B cell (primary cell): Measurements from ENCODE around the gene ADAMTSL5. TPM values are rescaled to one million over a fixed set of nuclear protein-coding genes. Genes with fewer than 3 reads are reported as not detected.

Experiments used
- ATAC-seq: fragments of 200-7000 bp; cut with Tn5 transposase; one replicate; pipeline ENCODE4 v1.10.0; 2021; ENCODE audit warnings: low read depth, mild to moderate bottlenecking, moderate number of reproducible peaks, moderate library complexity
- CTCF ChIA-PET: fragments of 350-600 bp; sonication (Branson Sonifier 250); formaldehyde crosslinking; loops from one replicate; lab custom pipeline; 2021; ENCODE audit warnings: antibody characterized with exemption, inconsistent platforms; lab: Charles Lee
- POLR2A ChIA-PET: fragments of 350-600 bp; sonication (Branson Sonifier 250); formaldehyde crosslinking; loops from one replicate; lab custom pipeline; 2021; ENCODE audit warnings: antibody characterized with exemption; lab: Charles Lee
- DNase-seq: peaks from one replicate; pipeline ENCODE4 v3.0.0; 2013
- H2AFZ ChIP-seq: 2 replicates; pipeline ENCODE4 v1.6.1; 2012; ENCODE audit warnings: mild to moderate bottlenecking, low read depth, low read length; ENCODE audit not compliant: insufficient read depth, poor library complexity, severe bottlenecking
- H3K27ac ChIP-seq, 2 donors: 1 replicate in 1 of 2; 2 replicates in 1 of 2; pipeline ENCODE4 v1.5.1; 2012 to 2013; ENCODE audit warnings: low read length in 2 of 2, mild to moderate bottlenecking in 2 of 2, moderate library complexity in 1 of 2
- H3K27me3 ChIP-seq, 4 experiments: fragments of 200-600 bp in 1 of 4; sonication (generic) in 1 of 4; replicated peaks in 1 of 4; 1 replicate in 2 of 4; 2 replicates in 2 of 4; pipeline versions ENCODE4 v1.6.1 to v1.7.0; 2013 to 2016; ENCODE audit warnings: low read length in 3 of 4, mild to moderate bottlenecking in 2 of 4, mixed read lengths in 1 of 4, moderate library complexity in 1 of 4; ENCODE audit not compliant: insufficient read depth in 4 of 4, control insufficient read depth in 3 of 4; ENCODE audit errors: control extremely low read depth in 1 of 4
- H3K36me3 ChIP-seq, 2 experiments: replicated peaks in 1 of 2; 1 replicate in 1 of 2; 2 replicates in 1 of 2; pipeline versions ENCODE4 v1.6.1 to v1.7.1; 2013; ENCODE audit warnings: low read length in 1 of 2; ENCODE audit not compliant: insufficient read depth in 2 of 2, control insufficient read depth in 1 of 2; ENCODE audit errors: control extremely low read depth in 1 of 2, extremely low read depth in 1 of 2
- H3K4me1 ChIP-seq, 2 donors: fragments of 200-600 bp in 1 of 2; sonication (generic) in 1 of 2; 1 replicate in 1 of 2; 2 replicates in 1 of 2; pipeline versions ENCODE4 v1.5.1 to v1.6.1; 2013 to 2017; ENCODE audit warnings: low read length in 2 of 2; ENCODE audit not compliant: control insufficient read depth in 2 of 2, insufficient read depth in 2 of 2
- H3K4me2 ChIP-seq: replicated peaks from 2 replicates; pipeline ENCODE3; 2012; ENCODE audit warnings: mild to moderate bottlenecking, low read depth, low read length; ENCODE audit not compliant: poor library complexity, severe bottlenecking
- H3K4me3 ChIP-seq, 5 experiments: fragments of 200-600 bp in 1 of 5; sonication (generic) in 1 of 5; 1 replicate in 3 of 5; 2 replicates in 2 of 5; pipeline versions ENCODE4 v1.5.1 to v1.7.0; 2011 to 2016; ENCODE audit warnings: low read length in 4 of 5, mild to moderate bottlenecking in 4 of 5, low read depth in 2 of 5, control low read depth in 1 of 5, moderate library complexity in 1 of 5; ENCODE audit not compliant: insufficient read depth in 1 of 5; ENCODE audit errors: control extremely low read depth in 1 of 5, extremely low read depth in 1 of 5
- H3K79me2 ChIP-seq: fragments of 200-600 bp; sonication (generic); one replicate; pipeline ENCODE4 v1.6.0; 2016; ENCODE audit warnings: low read length; ENCODE audit not compliant: control insufficient read depth, insufficient read depth
- H3K9ac ChIP-seq: fragments of 200-600 bp; sonication (generic); 2 replicates; pipeline ENCODE4 v1.6.1; 2017; ENCODE audit warnings: mild to moderate bottlenecking, low read length, moderate library complexity
- H3K9me3 ChIP-seq, 3 donors: one replicate each; pipeline versions ENCODE4 v1.6.1 to v1.7.1; 2013; ENCODE audit warnings: low read length in 2 of 3; ENCODE audit not compliant: control insufficient read depth in 2 of 3, insufficient read depth in 1 of 3; ENCODE audit errors: control extremely low read depth in 1 of 3
- H4K20me1 ChIP-seq: 2 replicates; pipeline ENCODE4 v1.6.0; 2012; ENCODE audit warnings: mild to moderate bottlenecking, low read length; ENCODE audit not compliant: insufficient read depth, control insufficient read depth, poor library complexity, severe bottlenecking
- H3K27ac Mint-ChIP-seq: one replicate; pipeline ENCODE4 v1.8.0; 2021; ENCODE audit warnings: mixed read lengths
- H3K27me3 Mint-ChIP-seq: one replicate; pipeline ENCODE4 v1.8.0; 2021; ENCODE audit warnings: mixed read lengths
- H3K4me1 Mint-ChIP-seq: one replicate; pipeline ENCODE4 v1.8.0; 2021; ENCODE audit warnings: mixed read lengths
- H3K4me3 Mint-ChIP-seq: one replicate; pipeline ENCODE4 v1.8.0; 2021; ENCODE audit warnings: mixed read lengths
- H3K9me3 Mint-ChIP-seq: one replicate; pipeline ENCODE4 v1.8.0; 2022; ENCODE audit warnings: mixed read lengths; ENCODE audit not compliant: insufficient read depth
- CTCF ChIP-seq: fragments of 200-600 bp; IDR thresholded peaks from one replicate; pipeline ENCODE4 v1.8.0; 2022; ENCODE audit warnings: antibody characterized with exemption, mild to moderate bottlenecking
- EZH2 ChIP-seq: IDR thresholded peaks from 2 replicates; pipeline ENCODE4 v1.6.1; 2012; ENCODE audit warnings: borderline replicate concordance, low read depth, mild to moderate bottlenecking, moderate library complexity, low read length; ENCODE audit not compliant: insufficient read depth, poor library complexity, severe bottlenecking
- WGBS: methylation state at CpG from one replicate; pipeline ENCODE4 v1.1.5; 2013; ENCODE audit warnings: missing lambda C conversion rate; ENCODE audit not compliant: insufficient coverage; 5-methylcytosine and 5-hydroxymethylcytosine counted together
- intact Hi-C: fragments of 100-400 bp; cut with micrococcal nuclease; formaldehyde crosslinking; loops from one replicate; pipeline ENCODE4 v1.10.0; 2022
- polyA plus RNA-seq: library from polyadenylated mRNA; depleted of rRNA; stranded (reverse); fragments of >200 nt; gene quantifications from 2 replicates; pipeline ENCODE4 v1.2.3, GENCODE V29; 2012
- total RNA-seq, 2 donors: library from RNA; stranded (reverse); fragments of 120-200 nt in 1 of 2; gene quantifications; 1 replicate in 1 of 2; 2 replicates in 1 of 2; pipeline versions ENCODE4 v1.2.3 to v1.2.4, GENCODE V29; 2013 to 2022

ADAMTSL5 gene
- total and polyA plus RNA-seq, 2 donors (not counting 1 experiment from before 2014, with no cell fraction given) = 0.09 TPM; not detected in 1

GRCh38 chr19:1508507-1508856 is 4.3 kb downstream of the ADAMTSL5 start:
- H3K9me3 Mint-ChIP-seq = no peaks in the 10 kb centered on the region
- no peaks in the 10 kb centered on the region for H4K20me1 ChIP-seq
- no peak for DNase-seq
- H3K4me1 Mint-ChIP-seq = peaks cover 12% of the 10 kb centered on the region
- no peak overlapping the region for H3K27ac Mint-ChIP-seq
- H3K4me2 ChIP-seq = peak overlapping the region; percentile 78
- H3K27me3 ChIP-seq = peaks cover 0 to 76% (median 18%) of the 10 kb centered on the region in 4 experiments
- no peak overlapping the region for H3K4me3 ChIP-seq
- no peak overlapping the region for H3K27ac ChIP-seq
- peaks cover 41% of the 10 kb centered on the region for H3K27me3 Mint-ChIP-seq
- POLR2A ChIA-PET = no interaction called here
- WGBS = 29% methylated on average over 10 of the region's 12 CpGs
- H3K9ac ChIP-seq = no peak overlapping the region
- H3K4me1 ChIP-seq = peaks cover 16 to 22% of the 10 kb centered on the region in 2 donors
- intact Hi-C loops = loop anchor here (1.0 kb wide), 1 partner anchor 18 kb away; the partner anchor contains the start of gene PCSK4
- H3K36me3 ChIP-seq = no peaks in the 10 kb centered on the region
- no peaks in the 10 kb centered on the region for H3K79me2 ChIP-seq
- peaks cover 0 to 58% (median 7%) of the 10 kb centered on the region in 3 donors for H3K9me3 ChIP-seq
- TF ChIP-seq CTCF (no peak), EZH2 (no peak)
- CTCF ChIA-PET = no interaction called here
- no peak for ATAC-seq
- H2AFZ ChIP-seq = no peak overlapping the region
- peak overlapping the region; percentile 33 for H3K4me3 Mint-ChIP-seq

- Histone ChIP-seq H3K4me2 (peak overlapping the region; percentile 78), H3K9ac (peak overlapping the region; percentile 46), H3K27me3 (peaks cover 0 to 79% (median 20%) of the 10 kb centered on the region in 4 experiments), H3K9me3 (peaks cover 0 to 63% (median 7%) of the 10 kb centered on the region in 3 donors), H4K20me1 (no peaks in the 10 kb centered on the region), H3K4me1 (peaks cover 19 to 24% of the 10 kb centered on the region in 2 donors), H3K27ac (no peak overlapping the region), H2AFZ (peak overlapping the region; percentile 79), H3K4me3 (peak overlapping the region in 4 of 5 experiments; percentile 18 to 45 (median 42)), H3K79me2 (no peaks in the 10 kb centered on the region), H3K36me3 (no peaks in the 10 kb centered on the region)
- POLR2A ChIA-PET = no interaction called here
- H3K4me1 Mint-ChIP-seq = peaks cover 12% of the 10 kb centered on the region
- peak; percentile 91 for ATAC-seq
- H3K9me3 Mint-ChIP-seq = no peaks in the 10 kb centered on the region
- H3K4me3 Mint-ChIP-seq = peak overlapping the region; percentile 85
- TF ChIP-seq EZH2 (no peak), CTCF (no peak)
- CTCF ChIA-PET = no interaction called here
- peaks cover 41% of the 10 kb centered on the region for H3K27me3 Mint-ChIP-seq
- intact Hi-C loops = loop anchor here (1.0 kb wide), 2 partner anchors 18 to 29 kb away; partner anchors contain the start of genes C19orf25 and PCSK4
- 4% methylated on average over 41 of the region's 46 CpGs for WGBS
- peak overlapping the region; percentile 88 for H3K27ac Mint-ChIP-seq
- DNase-seq = peak; percentile 93
Observed at GRCh38 chr19:1507763-1508506, 4.9 kb downstream of the ADAMTSL5 start.
